HG02840 (cell line): ENCODE results near the gene DIMT1.

ENCODE experiments used
- ATAC-seq: cut with Tn5 transposase; IDR thresholded peaks from one replicate; pipeline ENCODE4 v1.9.1; 2021; ENCODE audit warnings: mild to moderate bottlenecking, moderate library complexity, moderate number of reproducible peaks; ENCODE audit not compliant: unreplicated experiment, low FRiP score

Gene DIMT1

DNA sequence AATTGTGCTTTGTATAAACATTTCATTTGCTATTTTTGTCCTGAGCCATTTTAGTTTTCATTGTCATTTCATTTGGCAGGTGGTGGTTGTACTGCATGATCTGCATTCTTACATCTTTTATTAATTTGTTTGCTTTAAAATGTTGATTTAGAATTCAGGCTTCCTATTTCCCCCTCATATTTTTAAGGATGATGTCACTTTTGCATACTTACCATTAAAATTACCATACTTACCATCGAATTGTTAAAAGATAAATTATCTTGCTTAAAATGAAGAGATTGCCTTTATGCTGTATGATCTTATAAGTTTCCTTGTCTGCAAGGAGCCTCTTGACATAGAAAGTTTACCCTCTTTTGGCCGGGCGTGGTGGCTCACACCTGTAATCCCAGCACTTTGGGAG is 31.1 kb downstream of the DIMT1 start:
- ATAC-seq, result no peak

DNA sequence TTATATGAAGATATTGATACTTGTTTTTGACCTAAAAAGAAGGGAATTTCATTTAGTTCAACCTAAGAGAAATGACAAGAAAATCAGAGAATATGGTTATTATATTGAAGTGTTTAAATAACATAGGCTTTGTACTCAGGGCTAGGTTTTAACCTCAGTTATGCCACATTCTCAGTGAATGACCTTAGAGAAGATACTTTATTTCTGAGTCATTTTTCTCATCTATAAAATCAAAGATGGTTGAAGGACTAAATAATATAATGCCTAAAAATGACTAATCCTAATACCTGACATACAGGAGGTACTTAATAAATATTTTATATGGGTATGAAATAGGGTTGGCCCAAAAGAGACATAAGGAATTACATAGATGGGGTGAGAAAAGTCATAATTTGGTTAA is 32.3 kb downstream of the DIMT1 start:
- no peak for ATAC-seq

DNA sequence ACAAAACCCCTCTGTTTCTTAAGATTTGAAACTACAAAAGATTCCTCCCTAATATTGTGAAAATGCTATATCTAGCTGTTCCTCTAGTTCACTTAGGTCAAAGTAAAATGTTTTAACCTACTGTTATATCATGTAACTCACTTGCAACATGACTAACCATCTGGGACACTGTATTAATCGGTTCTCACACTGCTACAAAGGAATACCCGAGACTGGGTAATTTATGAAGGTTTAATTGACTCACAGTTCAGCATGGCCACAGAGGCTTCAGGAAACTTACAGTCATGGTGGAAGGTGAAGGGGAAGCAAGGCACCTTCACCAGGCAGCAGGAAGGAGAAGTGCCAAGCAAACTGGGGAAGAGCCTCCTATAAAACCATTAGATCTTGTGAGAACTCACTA is 34.7 kb downstream of the DIMT1 start:
- no peak for ATAC-seq

DNA sequence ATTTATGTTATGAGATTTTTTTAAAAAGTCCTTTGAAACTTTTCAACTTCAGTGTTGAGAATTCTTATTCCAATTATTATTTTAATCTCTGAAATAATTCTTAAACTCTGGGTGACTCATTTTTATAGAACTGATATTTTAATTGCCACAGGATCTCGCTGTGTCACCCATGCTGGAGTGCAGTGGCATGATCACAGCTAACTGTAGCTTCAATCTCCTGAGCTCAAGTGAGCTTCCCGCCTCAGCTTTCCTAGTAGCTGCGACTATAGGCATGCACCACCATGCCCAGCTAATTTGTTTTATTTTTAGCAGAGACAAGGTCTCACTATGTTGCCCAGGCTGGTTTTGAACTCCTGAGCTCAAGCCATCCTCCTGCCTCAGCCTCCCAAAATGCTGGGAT is 41.0 kb downstream of the DIMT1 start:
- no peak for ATAC-seq

DNA sequence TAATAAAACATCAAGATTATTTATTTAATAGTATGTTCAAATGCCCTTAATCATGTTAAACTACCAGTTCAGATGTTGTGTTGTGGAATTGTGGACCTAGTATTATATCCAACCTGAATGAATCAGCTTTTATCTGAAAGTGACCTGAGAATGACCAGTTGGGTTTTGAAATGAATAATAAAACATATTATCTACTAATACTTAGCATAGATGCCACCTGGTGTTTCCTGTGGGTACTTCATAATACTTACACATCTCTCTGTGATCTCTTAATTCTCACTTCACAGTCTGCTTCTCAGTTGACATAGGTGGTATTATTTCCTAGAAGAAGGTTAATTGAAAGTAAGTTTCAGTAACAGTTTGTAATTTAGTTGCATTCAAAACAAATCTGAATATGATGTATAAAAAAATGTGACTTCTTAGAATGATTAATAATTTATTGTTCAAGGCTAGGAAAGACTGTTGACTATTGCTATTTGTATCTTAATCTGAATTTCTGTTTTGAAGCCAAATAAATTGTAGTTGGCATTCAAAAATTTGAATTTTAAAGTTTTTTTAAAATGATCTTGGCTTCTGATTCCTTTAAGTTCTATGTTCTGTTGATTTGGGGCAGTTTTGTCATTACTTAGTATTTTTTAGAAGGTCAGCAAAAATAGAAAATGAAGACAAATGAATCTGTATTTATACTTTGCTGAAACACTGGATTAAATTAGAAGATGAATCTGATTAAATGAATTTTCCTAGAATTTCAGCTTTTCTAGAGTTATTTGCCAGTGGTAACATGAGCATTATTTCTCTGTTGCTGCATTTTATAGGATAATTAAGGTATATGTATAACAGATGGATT is 49.5 kb downstream of the DIMT1 start:
- peak; percentile 84 for ATAC-seq

- ATAC-seq, result no peak
Observed at GRCh38 chr5:62348723-62349481, 54.8 kb downstream of the DIMT1 start.

DNA sequence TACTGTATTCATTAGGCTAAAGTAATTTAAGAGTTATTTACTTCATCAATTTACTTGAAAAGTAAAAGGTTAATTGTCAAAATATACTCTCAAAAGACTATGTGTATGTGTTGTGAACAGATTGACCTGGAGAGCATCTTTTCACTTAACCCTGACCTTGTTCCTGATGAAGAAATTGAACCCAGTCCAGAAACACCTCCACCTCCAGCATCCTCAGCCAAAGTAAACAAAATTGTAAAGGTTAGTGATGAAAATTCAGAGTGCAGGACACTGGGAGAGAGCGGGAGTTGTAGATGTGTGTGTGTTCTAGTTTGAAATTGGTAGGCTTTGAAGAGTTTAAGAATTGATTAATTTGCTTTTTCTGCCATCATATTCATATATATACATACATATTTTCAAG is 55.8 kb downstream of the DIMT1 start:
- no peak for ATAC-seq

DNA sequence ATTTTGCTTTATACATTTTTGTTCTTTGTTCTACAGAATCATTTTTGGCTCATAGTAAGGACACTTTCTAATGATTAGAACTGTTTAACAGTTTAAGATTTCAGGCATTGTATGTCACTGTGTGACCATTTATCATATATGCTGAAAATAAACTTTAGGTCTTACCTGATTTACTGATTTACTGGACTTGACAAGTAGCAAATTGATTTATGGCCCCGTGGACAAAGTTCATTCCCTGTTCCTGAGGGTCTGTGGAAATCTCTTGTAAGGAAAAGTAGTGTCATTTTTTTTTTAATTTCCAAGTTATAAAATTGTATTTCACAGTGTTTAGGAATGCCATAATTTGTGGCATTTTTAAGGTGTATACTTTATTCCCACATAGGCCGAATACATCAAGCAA is 57.0 kb downstream of the DIMT1 start:
- ATAC-seq, result no peak

DNA sequence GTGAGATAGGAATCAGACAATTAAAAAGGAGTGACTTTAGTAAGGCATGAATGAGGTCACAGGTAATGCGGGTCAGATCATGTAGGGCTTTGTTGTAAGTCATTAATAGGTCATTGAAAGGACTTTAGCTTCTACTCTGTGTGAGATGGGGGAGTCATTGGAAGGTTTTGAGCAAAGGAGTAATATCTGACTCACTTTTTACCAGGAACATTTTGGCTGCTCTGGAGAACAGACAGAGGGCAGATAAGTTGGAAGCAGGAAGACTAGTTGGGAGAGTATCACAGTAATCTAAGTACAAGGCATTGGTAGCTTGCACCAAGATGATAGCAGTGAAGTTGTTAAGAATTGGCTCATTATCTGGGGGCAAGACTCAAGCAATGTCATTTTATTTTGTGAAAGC is 60.3 kb downstream of the DIMT1 start:
- no peak for ATAC-seq

DNA sequence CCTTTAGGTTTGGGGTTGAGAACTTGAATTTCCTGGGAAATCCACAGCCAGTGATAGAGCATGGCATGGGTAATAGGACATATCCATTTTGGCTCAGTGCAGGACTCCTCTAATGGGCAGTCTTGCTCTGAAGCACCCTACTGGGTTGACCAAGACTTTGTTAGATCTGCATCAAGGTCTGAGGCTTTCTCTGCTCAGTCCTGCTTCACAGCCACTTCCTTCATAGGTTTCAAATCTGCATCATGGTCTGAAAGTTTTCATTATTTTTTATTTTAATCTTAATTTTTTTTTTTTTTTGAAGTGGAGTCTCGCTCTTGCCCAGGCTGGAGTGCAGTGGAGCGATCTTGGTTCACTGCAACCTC is 61.2 kb downstream of the DIMT1 start:
- peak; percentile 20 for ATAC-seq

- ATAC-seq, result peak; percentile 66
Observed at GRCh38 chr5:62341783-62342475, 61.8 kb downstream of the DIMT1 start.

DNA sequence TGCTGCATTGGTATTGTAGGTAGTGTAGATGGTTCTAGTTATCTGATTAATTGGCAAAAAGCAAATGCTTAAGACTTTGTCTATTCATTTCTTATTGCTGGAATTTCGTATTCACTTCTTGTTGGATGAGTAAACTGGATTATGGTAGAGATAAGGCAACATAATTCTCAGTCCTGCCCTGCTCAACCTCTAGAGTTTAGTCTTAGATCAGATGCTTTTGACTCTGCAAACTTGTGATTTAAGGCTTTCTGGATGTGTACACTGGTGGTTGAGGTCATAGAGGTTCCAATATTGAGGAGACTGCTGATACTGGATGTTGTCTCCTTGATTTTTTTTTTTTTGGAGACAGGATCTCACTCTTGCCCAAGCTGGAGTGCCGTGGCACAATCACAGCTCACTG is 62.7 kb downstream of the DIMT1 start:
- no peak for ATAC-seq

GRCh38 chr5:62340392-62340791 is 63.3 kb downstream of the DIMT1 start:
- ATAC-seq, result no peak
